Smooth muscle cell (in vitro differentiated cells): Measurements from ENCODE around the gene MBIP. TPM values are rescaled to one million over a fixed set of nuclear protein-coding genes. Genes with fewer than 3 reads are reported as not detected.

Experiments used
- DNase-seq: peaks from one replicate; lab custom pipeline; 2025; ENCODE audit not compliant: unreplicated experiment; lab: John Stamatoyannopoulos, UW
- H2AFZ ChIP-seq: fragments of 200-600 bp; sonication (generic); 2 replicates; pipeline ENCODE4 v1.6.0; 2016; ENCODE audit warnings: antibody characterized with exemption, low read depth, mild to moderate bottlenecking
- H3F3A ChIP-seq: fragments of 200-600 bp; sonication (generic); 2 replicates; pipeline ENCODE4 v1.6.0; 2017; ENCODE audit warnings: antibody characterized with exemption, low read depth
- H3K27ac ChIP-seq: fragments of 200-600 bp; sonication (generic); 2 replicates; pipeline ENCODE4 v1.5.1; 2016; ENCODE audit warnings: low read depth, mild to moderate bottlenecking
- H3K27me3 ChIP-seq: fragments of 200-600 bp; sonication (generic); 2 replicates; pipeline ENCODE4 v1.6.1; 2016; ENCODE audit warnings: low read depth, mild to moderate bottlenecking
- H3K36me3 ChIP-seq: fragments of 200-600 bp; sonication (generic); 2 replicates; pipeline ENCODE4 v1.5.1; 2016; ENCODE audit warnings: low read depth
- H3K4me1 ChIP-seq: fragments of 200-600 bp; sonication (generic); 2 replicates; pipeline ENCODE4 v1.5.1; 2016; ENCODE audit warnings: low read depth
- H3K4me2 ChIP-seq: fragments of 200-600 bp; sonication (generic); 2 replicates; pipeline ENCODE4 v1.6.0; 2016; ENCODE audit warnings: mild to moderate bottlenecking
- H3K4me3 ChIP-seq: fragments of 200-600 bp; sonication (generic); 2 replicates; pipeline ENCODE4 v1.5.1; 2016; ENCODE audit warnings: mild to moderate bottlenecking
- H3K79me2 ChIP-seq: fragments of 200-600 bp; sonication (generic); 2 replicates; pipeline ENCODE4 v1.6.0; 2016; ENCODE audit warnings: low read depth, mild to moderate bottlenecking
- H3K9ac ChIP-seq: fragments of 200-600 bp; sonication (generic); 2 replicates; pipeline ENCODE4 v1.6.0; 2016; ENCODE audit warnings: low read depth
- H3K9me3 ChIP-seq: fragments of 200-600 bp; sonication (generic); replicated peaks from 2 replicates; pipeline ENCODE4 v1.5.1; 2016; ENCODE audit warnings: low read depth
- H4K20me1 ChIP-seq: fragments of 200-600 bp; sonication (generic); 2 replicates; pipeline ENCODE4 v1.6.0; 2016; ENCODE audit warnings: low read depth
- WGBS: methylation state at CpG from one replicate; pipeline ENCODE4 v1.1.7; 2016; ENCODE audit warnings: low lambda C conversion rate; 5-methylcytosine and 5-hydroxymethylcytosine counted together
- polyA plus RNA-seq: library from polyadenylated mRNA; unstranded; fragments of >200 nt; fragmentation: Nextera tagmentation; extraction: Ambion mirVana; gene quantifications from 2 replicates; pipeline ENCODE4 v1.2.1, GENCODE V29; 2016
- total RNA-seq: library from RNA; depleted of rRNA; stranded (reverse); fragments of >200 nt; gene quantifications from 2 replicates; pipeline ENCODE4 v1.2.3, GENCODE V29; 2014
- TF ChIP-seq, protein P1 (sequence below): fragments of 200-600 bp; sonication (generic); IDR thresholded peaks from 2 replicates; pipeline ENCODE4 v1.5.1; 2017; ENCODE audit warnings: borderline replicate concordance, mild to moderate bottlenecking, antibody characterized with exemption; ENCODE audit not compliant: insufficient read depth, poor library complexity, severe bottlenecking

MBIP gene
- total and polyA plus RNA-seq, 2 experiments from 2014 or later = 27.2 to 46.0 TPM

GRCh38 chr14:36324897-36325296 is 4.5 kb upstream of the MBIP start:
- 84% methylated on average over 3 of the region's 3 CpGs for WGBS
- no peaks in the 10 kb centered on the region for H3K9me3 ChIP-seq
- peaks cover 43% of the 10 kb centered on the region for H3K27me3 ChIP-seq
- H3K27ac ChIP-seq = no peak overlapping the region
- no peaks in the 10 kb centered on the region for H3K36me3 ChIP-seq
- peaks cover 3% of the 10 kb centered on the region for H3K79me2 ChIP-seq
- DNase-seq = no peak
- H2AFZ ChIP-seq = no peak overlapping the region
- H3K4me2 ChIP-seq = no peak overlapping the region
- H3K9ac ChIP-seq = no peak overlapping the region
- H3F3A ChIP-seq = no peaks in the 10 kb centered on the region
- TF ChIP-seq, protein P1, sequence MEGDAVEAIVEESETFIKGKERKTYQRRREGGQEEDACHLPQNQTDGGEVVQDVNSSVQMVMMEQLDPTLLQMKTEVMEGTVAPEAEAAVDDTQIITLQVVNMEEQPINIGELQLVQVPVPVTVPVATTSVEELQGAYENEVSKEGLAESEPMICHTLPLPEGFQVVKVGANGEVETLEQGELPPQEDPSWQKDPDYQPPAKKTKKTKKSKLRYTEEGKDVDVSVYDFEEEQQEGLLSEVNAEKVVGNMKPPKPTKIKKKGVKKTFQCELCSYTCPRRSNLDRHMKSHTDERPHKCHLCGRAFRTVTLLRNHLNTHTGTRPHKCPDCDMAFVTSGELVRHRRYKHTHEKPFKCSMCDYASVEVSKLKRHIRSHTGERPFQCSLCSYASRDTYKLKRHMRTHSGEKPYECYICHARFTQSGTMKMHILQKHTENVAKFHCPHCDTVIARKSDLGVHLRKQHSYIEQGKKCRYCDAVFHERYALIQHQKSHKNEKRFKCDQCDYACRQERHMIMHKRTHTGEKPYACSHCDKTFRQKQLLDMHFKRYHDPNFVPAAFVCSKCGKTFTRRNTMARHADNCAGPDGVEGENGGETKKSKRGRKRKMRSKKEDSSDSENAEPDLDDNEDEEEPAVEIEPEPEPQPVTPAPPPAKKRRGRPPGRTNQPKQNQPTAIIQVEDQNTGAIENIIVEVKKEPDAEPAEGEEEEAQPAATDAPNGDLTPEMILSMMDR = no peak
- H3K4me3 ChIP-seq = no peak overlapping the region
- no peaks in the 10 kb centered on the region for H4K20me1 ChIP-seq
- peaks cover 3% of the 10 kb centered on the region for H3K4me1 ChIP-seq

DNA sequence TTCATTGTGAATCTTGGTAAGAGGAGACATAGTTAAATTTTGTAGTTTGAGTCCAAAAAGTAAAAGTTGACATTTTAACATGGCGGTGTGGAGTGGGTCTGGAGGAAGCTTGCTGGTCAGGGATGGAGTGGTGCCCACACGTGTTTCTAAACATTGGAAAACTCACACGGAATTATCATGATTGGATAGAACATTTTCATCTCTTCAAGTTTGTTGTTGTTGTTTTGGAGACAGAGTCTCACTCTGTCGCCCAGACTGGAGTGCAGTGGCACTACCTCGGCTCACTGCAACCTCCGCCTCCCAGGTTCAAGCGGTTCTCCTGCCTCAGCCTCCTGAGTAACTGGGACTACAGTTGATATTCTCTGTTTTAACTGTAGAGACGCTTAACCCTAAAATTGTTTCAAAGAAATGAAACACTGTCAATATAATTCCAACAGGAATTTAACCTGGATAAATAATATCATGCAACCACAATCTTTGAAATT is 502 bp upstream of the MBIP start:
- Histone ChIP-seq H3K36me3 (no peaks in the 10 kb centered on the region), H3K9me3 (no peaks in the 10 kb centered on the region), H3K27me3 (peaks cover 41% of the 10 kb centered on the region), H3K9ac (no peak overlapping the region), H3K4me3 (peak overlapping the region; percentile 94), H4K20me1 (peaks cover 34% of the 10 kb centered on the region), H3K27ac (no peak overlapping the region), H3K79me2 (peaks cover 42% of the 10 kb centered on the region), H2AFZ (peak overlapping the region; percentile 96), H3F3A (no peaks in the 10 kb centered on the region), H3K4me2 (peak overlapping the region; percentile 91), H3K4me1 (peaks cover 33% of the 10 kb centered on the region)
- WGBS = 73% methylated on average over 8 of the region's 8 CpGs
- no peak for DNase-seq
- TF ChIP-seq, protein P1 = no peak

DNA sequence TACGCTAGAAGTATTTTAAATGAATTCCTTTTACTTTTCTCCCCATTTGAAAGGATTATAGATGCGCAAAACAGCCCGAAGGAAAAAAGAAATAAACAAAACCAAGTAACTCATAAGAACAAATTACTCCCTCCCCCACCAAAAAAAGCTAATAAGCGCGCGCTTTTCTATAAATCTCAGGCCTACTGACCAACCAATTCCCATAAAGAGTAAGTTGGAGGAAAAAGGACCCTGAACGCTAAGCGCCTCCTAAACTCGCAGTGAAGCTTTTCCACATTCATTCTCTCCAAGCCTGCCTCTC is 588 bp downstream of the MBIP start:
- peak overlapping the region; percentile 95 for H3K9ac ChIP-seq
- peak overlapping the region; percentile 91 for H3K4me2 ChIP-seq
- no peaks in the 10 kb centered on the region for H3K36me3 ChIP-seq
- H3K4me3 ChIP-seq = peak overlapping the region; percentile 94
- no peaks in the 10 kb centered on the region for H3K9me3 ChIP-seq
- H4K20me1 ChIP-seq = peaks cover 45% of the 10 kb centered on the region
- peaks cover 36% of the 10 kb centered on the region for H3K27me3 ChIP-seq
- peak overlapping the region; percentile 96 for H2AFZ ChIP-seq
- TF ChIP-seq, protein P1 = no peak
- WGBS = 0% methylated on average over 9 of the region's 9 CpGs
- H3K4me1 ChIP-seq = peaks cover 44% of the 10 kb centered on the region
- no peak for DNase-seq
- H3K27ac ChIP-seq = peak overlapping the region; percentile 84
- peaks cover 53% of the 10 kb centered on the region for H3K79me2 ChIP-seq
- H3F3A ChIP-seq = no peaks in the 10 kb centered on the region

DNA sequence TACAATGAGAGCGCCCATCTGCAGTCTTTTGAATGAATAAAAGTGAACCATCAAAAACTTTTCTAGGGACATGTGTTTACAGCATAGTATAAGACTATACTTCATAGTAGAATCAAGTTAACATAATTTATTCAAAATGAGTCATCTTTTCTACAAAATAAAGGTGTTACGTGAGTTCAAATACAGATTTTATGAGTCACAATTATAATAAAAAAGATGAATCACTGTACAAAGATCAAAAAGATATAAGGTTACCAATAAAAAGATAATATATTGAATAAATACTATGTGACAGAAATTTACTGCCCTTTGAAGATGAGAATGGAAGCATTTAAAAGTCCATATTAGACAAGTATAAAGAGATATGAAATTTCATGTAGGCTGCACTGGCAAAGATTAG is 2.8 kb downstream of the MBIP start:
- Histone ChIP-seq H4K20me1 (peaks cover 62% of the 10 kb centered on the region), H3K4me1 (peaks cover 63% of the 10 kb centered on the region), H3K79me2 (peaks cover 61% of the 10 kb centered on the region), H3K4me2 (peak overlapping the region; percentile 91), H3F3A (no peaks in the 10 kb centered on the region), H3K9ac (no peak overlapping the region), H3K27me3 (peaks cover 16% of the 10 kb centered on the region), H2AFZ (no peak overlapping the region), H3K27ac (no peak overlapping the region), H3K36me3 (no peaks in the 10 kb centered on the region), H3K9me3 (no peaks in the 10 kb centered on the region), H3K4me3 (peak overlapping the region; percentile 94)
- TF ChIP-seq, protein P1 = no peak
- no peak for DNase-seq
- whole genome bisulfite sequencing = 89% methylated on average over 2 of the region's 2 CpGs
